ENCODE results near the gene PLCH1. TPM values are rescaled to one million over a fixed set of nuclear protein-coding genes. Genes with fewer than 3 reads are reported as not detected.

Gene PLCH1
- total RNA-seq, 2 experiments from 2014 or later = 0.21 to 0.27 TPM

DNA sequence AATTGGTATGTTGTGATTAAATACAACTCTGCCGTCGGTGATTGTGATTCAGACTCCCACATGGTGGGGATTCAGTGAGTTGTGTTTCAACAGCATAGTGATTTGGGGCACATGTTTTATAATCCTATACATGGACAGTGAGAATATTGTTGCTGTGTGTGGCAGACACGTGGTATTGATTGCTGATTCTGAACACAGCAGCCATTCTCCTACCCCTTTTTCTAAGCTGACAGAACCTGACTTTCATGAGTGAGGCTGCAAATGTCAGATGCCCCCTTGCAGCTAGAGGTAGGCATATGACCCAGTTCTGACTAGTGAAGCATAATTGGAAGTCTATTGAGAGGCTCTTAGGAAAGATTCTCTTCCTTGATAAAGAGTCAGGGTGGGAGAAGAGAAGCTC lies 296.3 kb downstream of the PLCH1 start:
- DNase-seq = no peak
- no peak overlapping the region for H3K4me3 Mint-ChIP-seq
- no peaks in the 10 kb centered on the region for H3K4me1 Mint-ChIP-seq (ENCODE audit: low read depth)
- intact Hi-C loops (cut with micrococcal nuclease) = no loop called here
- H3K27ac Mint-ChIP-seq = no peak overlapping the region
- H3K27me3 Mint-ChIP-seq (ENCODE audit: low read depth) = peaks cover 2% of the 10 kb centered on the region
- CTCF ChIA-PET = no interaction called here
- no peaks in the 10 kb centered on the region for H3K36me3 Mint-ChIP-seq (ENCODE audit: low read depth)
- no peaks in the 10 kb centered on the region for H3K9me3 Mint-ChIP-seq

DNA sequence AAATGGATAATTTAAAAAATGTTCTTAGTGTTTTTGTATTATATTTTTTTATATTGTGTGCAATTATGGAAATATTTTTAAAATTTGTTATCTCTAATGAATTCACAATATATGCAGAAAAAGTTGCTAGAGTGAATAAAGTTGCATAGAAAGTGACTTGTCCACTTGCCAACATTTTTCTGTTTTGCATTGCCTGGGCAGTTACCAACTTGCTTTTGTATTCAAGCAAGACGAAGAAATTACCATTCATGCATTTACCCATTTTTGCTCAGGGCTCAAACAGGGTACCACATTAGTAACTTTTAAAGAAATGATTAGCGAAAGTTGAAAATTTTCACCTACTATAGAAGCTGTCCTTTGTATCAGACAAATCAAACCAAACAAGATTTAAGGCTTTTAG lies 298.5 kb downstream of the PLCH1 start:
- H3K4me3 Mint-ChIP-seq = no peak overlapping the region
- H3K9me3 Mint-ChIP-seq = no peaks in the 10 kb centered on the region
- no peak overlapping the region for H3K27ac Mint-ChIP-seq
- H3K36me3 Mint-ChIP-seq (ENCODE audit: low read depth) = no peaks in the 10 kb centered on the region
- H3K4me1 Mint-ChIP-seq (ENCODE audit: low read depth) = no peaks in the 10 kb centered on the region
- CTCF ChIA-PET = no interaction called here
- DNase-seq = no peak
- H3K27me3 Mint-ChIP-seq (ENCODE audit: low read depth) = peaks cover 2% of the 10 kb centered on the region
- intact Hi-C loops (cut with micrococcal nuclease) = no loop called here

DNA sequence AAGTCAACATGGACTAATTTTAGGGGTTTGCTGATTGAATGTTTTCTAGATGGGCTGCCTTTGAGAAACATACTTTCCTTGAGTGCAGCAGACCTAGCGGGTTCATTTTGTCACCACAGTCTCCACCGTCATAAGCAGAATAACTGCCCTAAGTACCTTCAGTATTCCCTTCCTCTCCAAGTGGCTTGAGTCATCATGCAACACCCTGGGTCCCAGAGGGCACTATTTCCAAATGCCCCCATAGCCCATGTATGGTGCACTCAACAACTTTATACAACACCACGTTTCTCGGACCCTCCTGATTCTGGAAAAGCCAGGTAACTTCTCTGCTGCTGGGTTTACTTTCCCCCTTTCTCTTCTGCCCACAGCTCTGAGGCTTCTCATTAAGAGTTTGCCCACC lies 300.1 kb downstream of the PLCH1 start:
- Mint-ChIP-seq H3K27me3 (ENCODE audit: low read depth) (no peaks in the 10 kb centered on the region), H3K27ac (no peak overlapping the region), H3K4me1 (ENCODE audit: low read depth) (no peaks in the 10 kb centered on the region), H3K9me3 (no peaks in the 10 kb centered on the region), H3K36me3 (ENCODE audit: low read depth) (no peaks in the 10 kb centered on the region), H3K4me3 (no peak overlapping the region)
- CTCF ChIA-PET = no interaction called here
- intact Hi-C loops (cut with micrococcal nuclease) = no loop called here
- no peak for DNase-seq

DNA sequence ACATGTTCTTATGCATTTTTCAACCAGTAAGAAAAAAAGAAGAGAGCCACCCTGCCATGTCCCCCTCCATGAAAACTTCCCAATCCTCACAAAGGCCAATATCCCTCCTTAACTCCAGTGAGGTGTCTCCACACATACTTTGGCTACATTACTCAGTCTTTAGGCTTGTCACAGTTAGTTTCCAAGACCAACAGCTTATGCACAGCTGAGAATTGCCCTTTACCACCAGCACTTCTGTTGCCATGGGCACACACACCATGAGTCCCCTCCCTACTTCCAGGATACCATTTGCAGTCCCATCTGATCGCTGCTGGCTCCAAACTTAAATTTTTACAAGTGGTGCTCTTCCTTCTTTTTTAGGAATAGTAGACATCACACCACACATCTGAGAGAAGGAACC lies 301.1 kb downstream of the PLCH1 start:
- no peaks in the 10 kb centered on the region for H3K4me1 Mint-ChIP-seq (ENCODE audit: low read depth)

DNA sequence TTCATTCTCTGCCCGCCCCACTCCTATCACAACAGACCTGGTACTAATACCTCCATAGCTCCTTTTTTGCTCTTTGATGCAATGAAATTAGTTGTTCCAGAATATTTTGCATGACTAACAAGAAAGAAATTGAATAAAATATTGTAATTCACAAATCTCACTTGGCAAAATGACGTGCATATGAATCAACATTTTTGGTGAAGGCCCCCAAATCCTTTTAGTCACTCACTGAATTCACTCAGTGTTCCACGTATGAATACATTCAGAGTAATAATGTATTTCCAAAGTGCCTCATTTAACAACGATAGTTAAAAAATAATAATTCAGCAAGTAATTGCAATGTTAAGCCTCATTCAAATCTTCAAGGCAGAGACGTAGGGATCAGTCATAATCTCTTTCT lies 302.8 kb downstream of the PLCH1 start:
- intact Hi-C loops (cut with micrococcal nuclease) = no loop called here
- DNase-seq = no peak
- Mint-ChIP-seq H3K9me3 (no peaks in the 10 kb centered on the region), H3K4me1 (ENCODE audit: low read depth) (no peaks in the 10 kb centered on the region), H3K4me3 (no peak overlapping the region), H3K27me3 (ENCODE audit: low read depth) (peaks cover 4% of the 10 kb centered on the region), H3K27ac (no peak overlapping the region), H3K36me3 (ENCODE audit: low read depth) (no peaks in the 10 kb centered on the region)
- CTCF ChIA-PET = no interaction called here

More for the DNA sequence above, 301.1 kb downstream of the PLCH1 start:
- H3K4me3 Mint-ChIP-seq = no peak overlapping the region
- intact Hi-C loops (cut with micrococcal nuclease) = no loop called here
- CTCF ChIA-PET = no interaction called here
- DNase-seq = no peak
- H3K9me3 Mint-ChIP-seq = no peaks in the 10 kb centered on the region
- no peaks in the 10 kb centered on the region for H3K27me3 Mint-ChIP-seq (ENCODE audit: low read depth)
- H3K36me3 Mint-ChIP-seq (ENCODE audit: low read depth) = no peaks in the 10 kb centered on the region
- H3K27ac Mint-ChIP-seq = no peak overlapping the region

DNA sequence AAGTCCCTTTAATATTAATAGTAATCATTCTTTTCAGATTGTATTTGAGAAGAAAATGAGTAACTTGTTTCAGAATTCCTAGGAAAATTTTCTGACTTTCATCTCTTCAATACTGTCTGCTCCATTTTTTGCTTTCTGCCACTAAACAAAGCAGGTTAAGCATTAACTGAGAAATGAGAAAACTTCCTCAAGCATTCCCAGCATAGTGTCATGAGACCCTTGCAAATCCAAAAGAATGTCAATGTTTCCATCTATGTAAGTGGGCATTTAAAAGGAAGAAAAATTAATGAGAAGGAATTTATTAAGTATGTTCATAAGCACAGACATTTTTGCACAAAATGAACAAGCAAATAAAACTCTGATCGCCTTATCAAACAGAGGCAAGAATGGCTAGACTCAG lies 303.4 kb downstream of the PLCH1 start:
- H3K9me3 Mint-ChIP-seq = no peaks in the 10 kb centered on the region
- H3K36me3 Mint-ChIP-seq (ENCODE audit: low read depth) = no peaks in the 10 kb centered on the region
- no peak overlapping the region for H3K27ac Mint-ChIP-seq
- H3K4me1 Mint-ChIP-seq (ENCODE audit: low read depth) = no peaks in the 10 kb centered on the region
- CTCF ChIA-PET = no interaction called here
- intact Hi-C loops (cut with micrococcal nuclease) = no loop called here
- peaks cover 4% of the 10 kb centered on the region for H3K27me3 Mint-ChIP-seq (ENCODE audit: low read depth)
- no peak overlapping the region for H3K4me3 Mint-ChIP-seq
- no peak for DNase-seq

DNA sequence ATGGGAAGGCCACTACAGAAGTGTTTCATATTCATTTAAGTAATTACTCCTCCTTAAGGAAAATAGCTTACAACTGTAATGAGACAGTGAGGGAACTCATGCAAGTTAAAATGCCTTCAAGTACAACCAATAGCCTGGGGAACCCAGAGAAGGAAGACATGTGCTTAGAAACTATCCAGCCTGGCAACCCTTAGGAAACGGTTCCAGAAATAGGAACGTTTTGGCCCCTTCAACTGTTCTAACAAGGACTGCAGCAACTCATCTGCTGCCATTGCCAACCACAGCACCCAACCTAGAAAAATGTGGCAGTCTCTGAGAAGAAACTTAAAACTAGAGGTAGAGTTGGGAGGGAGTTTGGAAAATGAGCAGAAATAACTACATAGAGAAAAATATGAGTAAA lies 303.8 kb downstream of the PLCH1 start:
- CTCF ChIA-PET = no interaction called here
- H3K36me3 Mint-ChIP-seq (ENCODE audit: low read depth) = no peaks in the 10 kb centered on the region
- no peaks in the 10 kb centered on the region for H3K9me3 Mint-ChIP-seq
- H3K27me3 Mint-ChIP-seq (ENCODE audit: low read depth) = peaks cover 4% of the 10 kb centered on the region
- no peak overlapping the region for H3K4me3 Mint-ChIP-seq
- no peak for DNase-seq
- intact Hi-C loops (cut with micrococcal nuclease) = no loop called here
- H3K27ac Mint-ChIP-seq = no peak overlapping the region
- no peaks in the 10 kb centered on the region for H3K4me1 Mint-ChIP-seq (ENCODE audit: low read depth)

DNA sequence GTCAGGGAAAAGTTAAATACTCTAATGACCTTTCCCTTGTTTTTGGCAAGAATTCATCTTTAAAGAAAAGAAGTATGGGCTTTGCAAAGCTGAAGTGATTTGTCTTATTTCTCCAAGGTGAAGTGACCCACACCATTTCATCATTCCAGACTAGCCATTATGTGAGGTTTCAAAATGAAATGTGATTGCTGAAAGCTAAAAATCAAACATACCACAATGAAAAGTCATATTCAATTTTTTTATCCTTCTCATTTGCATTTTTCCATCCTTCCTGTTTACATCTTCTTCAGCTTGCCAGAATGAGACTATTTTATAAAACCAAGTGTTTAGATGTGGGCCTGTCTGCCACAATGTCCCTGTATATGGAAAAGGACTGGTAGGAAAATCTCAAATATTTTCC lies 309.1 kb downstream of the PLCH1 start:
- intact Hi-C loops (cut with micrococcal nuclease) = no loop called here
- peaks cover 4% of the 10 kb centered on the region for H3K27me3 Mint-ChIP-seq (ENCODE audit: low read depth)
- no peaks in the 10 kb centered on the region for H3K36me3 Mint-ChIP-seq (ENCODE audit: low read depth)
- DNase-seq = no peak
- CTCF ChIA-PET = no interaction called here
- no peak overlapping the region for H3K4me3 Mint-ChIP-seq
- no peaks in the 10 kb centered on the region for H3K4me1 Mint-ChIP-seq (ENCODE audit: low read depth)
- no peaks in the 10 kb centered on the region for H3K9me3 Mint-ChIP-seq
- no peak overlapping the region for H3K27ac Mint-ChIP-seq

DNA sequence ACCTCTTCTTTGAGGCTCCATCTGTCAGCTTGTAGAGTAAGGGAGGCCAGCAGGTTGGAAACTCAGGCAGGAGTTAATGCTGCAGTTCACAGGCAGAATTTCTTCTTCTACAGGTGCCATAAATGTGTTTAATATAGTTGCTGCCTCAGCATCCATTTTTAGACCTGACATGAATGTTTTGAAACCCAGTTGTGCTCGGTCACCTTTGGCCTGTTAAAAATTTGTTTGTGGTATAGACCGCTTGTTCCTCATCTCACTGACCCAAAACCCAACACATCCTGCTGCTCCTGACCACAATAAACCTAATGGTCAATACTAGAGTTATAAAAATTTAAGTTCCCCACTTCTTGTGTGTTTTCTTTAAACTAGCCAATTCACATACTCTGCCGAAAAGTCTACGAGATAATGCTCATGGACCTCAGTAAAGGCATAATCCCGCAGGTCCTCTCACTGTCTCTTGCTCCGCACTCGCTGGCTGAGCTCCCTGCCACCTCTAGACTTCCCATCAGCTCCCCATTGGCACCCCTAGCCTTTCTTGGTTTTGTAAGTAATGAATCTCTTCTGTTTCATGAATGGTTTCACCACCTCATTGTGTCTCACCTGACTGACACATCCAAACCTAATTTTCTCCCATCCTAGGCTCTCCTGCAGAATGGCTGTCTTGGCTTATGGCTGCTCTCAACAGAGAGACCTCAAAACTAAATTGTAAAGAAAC lies 312.9 kb downstream of the PLCH1 start:
- Mint-ChIP-seq H3K4me1 (ENCODE audit: low read depth) (no peaks in the 10 kb centered on the region), H3K27me3 (ENCODE audit: low read depth) (peaks cover 3% of the 10 kb centered on the region), H3K36me3 (ENCODE audit: low read depth) (no peaks in the 10 kb centered on the region), H3K27ac (no peak overlapping the region), H3K4me3 (no peak overlapping the region), H3K9me3 (peaks cover 5% of the 10 kb centered on the region)
- no peak for DNase-seq
- intact Hi-C loops (cut with micrococcal nuclease) = no loop called here
- CTCF ChIA-PET = no interaction called here

DNA sequence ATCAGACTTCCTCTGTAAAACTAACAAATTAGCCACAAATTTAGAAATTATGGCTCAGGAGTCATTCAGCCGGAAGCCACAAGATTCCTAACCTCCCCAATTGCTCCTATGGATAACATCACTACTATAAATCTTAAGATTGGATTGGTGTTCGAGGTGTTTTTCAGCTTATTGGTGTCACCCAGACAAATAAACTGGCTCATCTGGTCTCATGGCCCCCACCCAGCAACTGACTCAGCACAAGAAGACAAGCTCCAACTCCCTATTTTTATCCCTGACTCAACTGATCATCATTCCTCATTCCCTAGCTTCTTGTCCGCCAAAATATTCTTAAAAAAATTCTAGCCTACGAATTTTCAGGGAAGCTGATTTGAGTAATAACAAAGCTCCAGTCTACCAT lies 316.3 kb downstream of the PLCH1 start:
- Mint-ChIP-seq H3K4me1 (ENCODE audit: low read depth) (no peaks in the 10 kb centered on the region), H3K36me3 (ENCODE audit: low read depth) (no peaks in the 10 kb centered on the region), H3K27ac (no peak overlapping the region), H3K4me3 (no peak overlapping the region), H3K27me3 (ENCODE audit: low read depth) (peaks cover 3% of the 10 kb centered on the region), H3K9me3 (peaks cover 5% of the 10 kb centered on the region)
- intact Hi-C loops (cut with micrococcal nuclease) = no loop called here
- no peak for DNase-seq
- CTCF ChIA-PET = no interaction called here

DNA sequence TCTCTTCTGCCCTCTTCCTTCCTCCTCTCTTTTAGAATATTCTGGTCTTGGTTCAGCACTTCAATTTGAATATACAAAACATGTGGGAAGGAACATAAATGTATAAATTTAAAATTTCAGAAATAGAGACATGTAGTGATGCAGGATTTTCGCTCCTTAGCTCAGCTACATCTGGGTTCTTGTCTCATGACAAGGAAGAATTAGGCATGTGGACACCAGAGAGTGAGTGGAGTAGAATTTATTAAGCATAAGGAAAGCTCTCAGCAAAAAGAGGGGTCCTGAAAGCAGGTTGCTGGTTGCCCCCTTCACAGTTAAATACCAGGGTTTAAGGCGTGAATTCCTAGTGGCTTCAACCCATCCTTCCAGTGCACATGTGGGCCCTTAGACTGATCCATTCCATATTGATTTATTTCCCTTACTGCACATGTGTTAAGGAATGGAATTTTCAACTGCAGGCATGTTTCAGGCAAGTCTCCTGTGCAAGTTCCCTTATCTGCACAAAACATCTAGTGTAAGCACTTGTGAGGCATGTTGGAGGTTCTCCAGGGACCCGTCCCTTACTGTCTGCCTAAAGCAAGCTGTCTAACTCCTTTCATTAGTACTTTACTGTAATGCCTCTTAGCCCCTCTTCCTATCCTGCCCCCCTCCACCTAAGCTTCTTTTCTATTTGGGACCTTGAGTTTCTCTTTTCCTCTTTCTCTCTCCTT lies 318.2 kb downstream of the PLCH1 start:
- Mint-ChIP-seq H3K4me1 (ENCODE audit: low read depth) (no peaks in the 10 kb centered on the region), H3K27me3 (ENCODE audit: low read depth) (peaks cover 3% of the 10 kb centered on the region), H3K4me3 (no peak overlapping the region), H3K27ac (no peak overlapping the region), H3K36me3 (ENCODE audit: low read depth) (no peaks in the 10 kb centered on the region), H3K9me3 (peaks cover 5% of the 10 kb centered on the region)
- intact Hi-C loops (cut with micrococcal nuclease) = no loop called here
- DNase-seq = no peak
- CTCF ChIA-PET = no interaction called here

DNA sequence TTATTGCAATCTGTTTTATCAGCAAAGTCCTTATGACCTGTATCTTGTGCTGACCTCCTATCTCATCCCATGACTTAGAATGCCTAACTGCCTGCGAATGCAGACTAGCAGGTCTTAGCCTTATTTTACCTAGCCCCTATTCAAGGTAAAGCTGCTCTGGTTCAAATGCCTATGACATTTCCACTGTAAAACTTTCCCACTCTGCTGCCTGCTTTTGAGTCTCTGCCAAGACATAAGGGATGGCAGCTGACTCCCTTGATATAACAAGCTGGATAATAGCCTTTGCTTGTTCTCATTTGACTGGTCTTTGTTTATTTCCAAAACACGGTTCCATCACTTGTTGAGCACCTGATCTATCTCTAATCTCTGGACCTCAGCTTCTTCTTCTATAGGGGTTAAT lies 319.5 kb downstream of the PLCH1 start:
- intact Hi-C loops (cut with micrococcal nuclease) = no loop called here
- DNase-seq = no peak
- CTCF ChIA-PET = no interaction called here
- no peaks in the 10 kb centered on the region for H3K36me3 Mint-ChIP-seq (ENCODE audit: low read depth)
- H3K27ac Mint-ChIP-seq = no peak overlapping the region
- H3K4me3 Mint-ChIP-seq = no peak overlapping the region
- H3K27me3 Mint-ChIP-seq (ENCODE audit: low read depth) = peaks cover 3% of the 10 kb centered on the region
- no peaks in the 10 kb centered on the region for H3K4me1 Mint-ChIP-seq (ENCODE audit: low read depth)
- H3K9me3 Mint-ChIP-seq = peaks cover 5% of the 10 kb centered on the region

DNA sequence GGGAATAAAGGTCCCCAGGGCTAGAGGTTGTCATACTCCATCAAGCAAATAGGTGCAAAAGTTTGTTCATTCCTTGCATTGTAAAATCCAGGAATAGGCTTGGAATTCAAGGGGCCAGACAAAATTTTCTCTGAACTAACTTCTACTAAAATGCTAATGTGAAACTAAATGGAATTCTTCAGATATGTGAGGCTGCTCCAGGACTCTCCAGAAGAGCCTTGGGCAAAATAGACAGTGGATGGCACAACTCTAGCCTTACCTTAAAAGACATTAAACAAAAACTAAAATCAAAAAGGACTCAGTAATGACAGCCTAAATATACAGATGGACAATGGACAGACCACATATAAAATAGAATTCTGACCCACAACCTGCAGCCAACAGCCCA lies 320.6 kb downstream of the PLCH1 start:
- Mint-ChIP-seq H3K4me3 (no peak overlapping the region), H3K9me3 (peaks cover 5% of the 10 kb centered on the region), H3K27ac (no peak overlapping the region), H3K27me3 (ENCODE audit: low read depth) (peaks cover 3% of the 10 kb centered on the region), H3K36me3 (ENCODE audit: low read depth) (no peaks in the 10 kb centered on the region), H3K4me1 (ENCODE audit: low read depth) (no peaks in the 10 kb centered on the region)
- intact Hi-C loops (cut with micrococcal nuclease) = no loop called here
- DNase-seq = no peak
- CTCF ChIA-PET = no interaction called here
